ENCODE data around the gene UFSP2.
"Not testable (repeated sequence)": the region's sequence is repeated elsewhere in the genome, so short reads cannot be mapped to it uniquely, and the experiment has no call there.

Gene UFSP2

DNA sequence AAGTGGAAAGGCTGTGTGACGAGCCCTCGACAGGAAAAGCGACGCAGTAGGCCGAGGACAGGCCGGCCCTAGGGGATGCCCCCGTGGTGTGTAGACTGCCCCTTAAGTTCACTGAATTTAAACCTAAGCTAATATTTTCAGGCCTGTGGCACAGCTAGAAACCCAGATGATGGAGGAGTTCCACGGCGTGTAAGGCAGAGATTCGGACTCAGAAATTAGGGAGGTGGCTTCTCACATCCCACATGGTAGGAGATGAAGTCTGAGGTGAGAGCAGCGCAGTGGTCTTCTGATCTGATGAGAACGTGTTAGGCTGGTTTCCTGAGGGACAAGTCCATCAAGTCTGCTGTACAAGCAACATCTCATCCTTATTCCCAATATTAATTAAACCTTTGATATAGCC, 37.8 kb downstream of the UFSP2 start:
- no peak overlapping the region for H3K27ac ChIP-seq
- DNase-seq (ENCODE audit: low read depth, low spot score): no peak

DNA sequence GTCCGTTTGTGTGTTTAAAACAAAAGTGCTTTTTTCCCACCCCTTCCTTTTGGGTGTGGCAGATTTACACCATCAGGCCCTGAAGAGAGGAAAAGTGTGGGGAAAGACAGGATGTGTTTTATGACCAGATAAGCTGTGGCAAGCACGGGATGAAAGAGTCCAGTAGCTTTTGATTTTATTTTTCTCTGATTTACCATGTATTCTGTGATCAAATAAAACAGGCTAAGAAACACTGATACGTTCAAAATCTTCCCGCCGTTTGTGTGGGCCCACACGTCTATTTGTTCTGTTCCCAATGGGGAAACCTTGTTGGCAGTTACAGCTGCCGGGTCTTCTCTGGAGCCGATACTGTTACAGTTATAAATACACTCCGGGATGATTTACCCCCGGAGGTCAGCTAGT, 40.8 kb downstream of the UFSP2 start:
- H3K27ac ChIP-seq: no peak overlapping the region

DNA sequence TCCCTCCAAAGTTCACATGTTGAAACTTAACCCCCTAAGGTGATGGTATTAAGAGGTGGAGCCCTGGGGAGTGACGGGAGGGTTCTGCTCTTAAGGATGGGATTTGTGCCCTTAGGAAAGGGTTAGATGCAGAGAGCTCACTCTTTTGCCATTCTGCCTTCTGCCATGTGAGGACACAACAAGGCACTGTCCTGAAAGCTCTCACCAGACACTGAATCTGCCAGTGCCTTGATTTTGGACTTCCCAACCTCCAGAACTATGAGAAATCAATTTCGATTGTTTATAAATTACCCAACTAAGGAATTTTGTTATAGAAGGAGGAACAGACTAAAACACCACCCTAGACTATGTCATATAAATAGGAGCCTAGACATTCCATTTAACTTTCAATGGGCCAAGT, 41.7 kb downstream of the UFSP2 start:
- DNase-seq (ENCODE audit: low read depth, low spot score): no peak
- H3K27ac ChIP-seq: peak overlapping the region; percentile 4

More for the DNA sequence above, 40.8 kb downstream of the UFSP2 start:
- no peak for DNase-seq (ENCODE audit: low read depth, low spot score)

DNA sequence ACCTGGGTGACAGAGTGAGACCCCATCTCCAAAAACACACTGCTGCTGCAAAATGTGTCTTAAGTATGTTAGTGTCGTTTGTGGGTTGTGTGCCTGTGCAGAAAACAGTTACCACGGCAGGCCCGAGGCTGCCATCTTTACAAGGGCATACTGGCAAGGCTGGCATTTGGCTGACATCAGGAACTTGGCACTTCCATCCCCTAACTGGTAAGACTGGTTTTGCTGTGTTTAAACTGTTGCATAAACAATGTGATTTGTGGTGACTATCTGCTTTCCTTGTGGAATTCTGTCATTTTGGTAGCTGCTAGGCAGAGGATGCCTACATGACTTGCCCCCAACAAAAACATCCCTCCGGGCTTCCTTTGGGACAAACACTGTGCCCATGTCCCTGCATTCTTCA, 42.3 kb downstream of the UFSP2 start:
- H3K27ac ChIP-seq: peak overlapping the region; percentile 4
- peak; percentile 65 for DNase-seq (ENCODE audit: low read depth, low spot score)

GRCh38 chr4:185382754-185383153, 43.0 kb downstream of the UFSP2 start:
- no peak overlapping the region for H3K27ac ChIP-seq
- DNase-seq (ENCODE audit: low read depth, low spot score): no peak

- DNase-seq (ENCODE audit: low read depth, low spot score): no peak
- H3K27ac ChIP-seq: no peak overlapping the region
Observed at GRCh38 chr4:185381288-185382196, 44.2 kb downstream of the UFSP2 start.

DNA sequence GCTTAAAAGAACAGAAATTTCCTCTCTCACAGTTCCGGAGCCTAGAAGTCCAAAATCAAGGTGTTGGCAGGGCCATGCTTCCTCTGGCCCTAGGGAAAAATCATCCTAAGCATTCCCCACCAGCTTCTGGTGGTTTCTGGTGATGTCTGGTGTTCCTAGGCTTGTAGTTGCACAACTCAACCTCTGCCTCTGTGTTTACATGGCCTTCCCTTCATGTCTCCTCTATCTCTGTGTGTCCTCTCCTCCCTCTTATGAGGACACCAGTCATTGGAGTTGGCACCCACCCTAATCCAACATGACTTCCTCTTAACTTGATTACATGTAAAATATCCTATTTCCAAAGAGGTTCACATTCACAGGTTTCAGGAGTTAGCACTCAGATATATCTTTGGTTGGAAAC, 45.4 kb downstream of the UFSP2 start:
- H3K27ac ChIP-seq: peak overlapping the region; percentile 31
- DNase-seq (ENCODE audit: low read depth, low spot score): no peak

DNA sequence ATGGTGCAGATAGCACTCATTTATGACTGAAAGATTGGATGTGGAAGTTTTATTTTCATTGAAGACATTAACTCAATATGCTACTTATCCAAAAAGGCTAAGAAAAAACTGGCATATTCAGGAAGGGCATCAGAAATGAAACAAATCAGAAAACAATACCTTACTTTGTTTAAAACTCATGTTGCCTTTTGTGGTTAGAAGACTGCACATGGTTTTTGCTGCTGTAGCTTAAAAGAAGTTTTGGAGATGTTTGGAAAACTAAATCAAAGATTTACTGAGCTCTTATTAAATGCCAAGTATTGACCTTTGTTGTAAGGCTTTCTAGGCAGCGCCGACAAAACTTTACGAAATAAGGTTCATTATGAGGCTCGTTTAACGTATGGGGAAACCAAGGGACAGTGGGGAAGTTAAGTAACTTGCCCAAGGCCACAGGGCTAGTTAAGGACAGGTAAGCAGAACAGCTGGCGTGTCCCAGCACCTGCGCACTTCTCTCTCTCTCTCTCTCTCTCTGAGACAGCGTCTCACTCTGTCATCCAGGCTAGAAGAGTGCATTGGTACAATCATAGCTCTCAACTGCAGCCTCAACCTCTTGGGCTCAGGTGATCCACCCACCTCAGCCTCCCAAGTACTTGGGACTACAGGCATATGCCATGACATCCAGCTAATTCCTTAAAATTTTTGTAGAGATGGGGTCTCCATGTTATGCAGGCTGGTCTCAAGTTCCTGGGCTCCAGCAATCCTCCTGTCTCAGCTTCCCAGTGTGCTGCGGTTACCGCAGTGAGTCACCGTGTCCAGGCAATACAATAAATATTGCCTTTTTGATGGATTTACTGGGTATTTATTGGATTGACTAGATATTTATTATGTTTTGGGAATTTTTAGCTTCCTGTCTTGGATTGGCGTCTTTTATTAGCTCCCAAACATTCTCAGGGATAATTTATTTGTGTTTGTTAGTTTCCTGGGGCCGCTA, 46.2 kb downstream of the UFSP2 start:
- peak overlapping the region; percentile 31 for H3K27ac ChIP-seq
- no peak for DNase-seq (ENCODE audit: low read depth, low spot score)

DNA sequence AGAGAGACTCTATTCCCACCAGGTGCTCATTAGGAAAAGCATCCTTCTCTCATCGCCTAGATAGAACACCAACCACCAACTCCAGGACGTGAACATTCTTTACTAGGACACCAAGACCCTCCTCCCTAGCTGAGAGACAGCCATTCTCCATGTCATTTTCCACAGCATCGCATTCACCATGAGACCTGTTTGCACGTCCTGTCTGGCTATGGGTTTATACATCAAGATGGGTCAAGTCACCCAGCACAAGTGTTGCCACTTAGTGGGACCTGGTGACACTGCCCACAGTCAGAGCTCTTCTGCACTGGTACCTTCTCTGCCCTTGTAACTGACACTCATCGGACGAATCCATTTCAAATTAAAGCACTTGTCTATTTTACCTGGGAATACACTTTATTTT, 47.5 kb downstream of the UFSP2 start:
- no peak overlapping the region for H3K27ac ChIP-seq
- no peak for DNase-seq (ENCODE audit: low read depth, low spot score)

- no peak overlapping the region for H3K27ac ChIP-seq
Observed at GRCh38 chr4:185374573-185374972, 51.2 kb downstream of the UFSP2 start.

GRCh38 chr4:185374027-185374426, 51.7 kb downstream of the UFSP2 start:
- no peak overlapping the region for H3K27ac ChIP-seq
- no peak for DNase-seq (ENCODE audit: low read depth, low spot score)

More at GRCh38 chr4:185374573-185374972, 51.2 kb downstream of the UFSP2 start:
- no peak for DNase-seq (ENCODE audit: low read depth, low spot score)

DNA sequence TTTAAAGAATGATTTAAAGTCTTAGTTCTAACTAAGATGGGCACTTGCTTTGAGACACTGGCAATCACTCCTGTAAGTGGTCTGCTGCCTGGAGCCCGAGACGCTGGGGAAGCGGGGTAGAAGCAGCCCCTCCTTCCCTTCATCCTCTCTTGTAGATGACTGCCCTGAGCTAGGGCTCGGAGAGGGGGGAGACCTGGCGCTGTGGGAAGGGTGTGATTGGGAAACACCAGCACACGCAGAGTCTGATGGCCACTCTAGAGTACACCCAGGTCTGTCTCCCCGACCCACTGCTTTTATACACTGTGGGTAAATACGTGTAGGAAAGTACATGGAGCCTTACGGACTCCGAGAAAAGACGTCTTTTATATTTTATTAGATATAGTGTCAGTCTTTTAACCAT, 54.1 kb downstream of the UFSP2 start:
- no peak for DNase-seq (ENCODE audit: low read depth, low spot score)

DNA sequence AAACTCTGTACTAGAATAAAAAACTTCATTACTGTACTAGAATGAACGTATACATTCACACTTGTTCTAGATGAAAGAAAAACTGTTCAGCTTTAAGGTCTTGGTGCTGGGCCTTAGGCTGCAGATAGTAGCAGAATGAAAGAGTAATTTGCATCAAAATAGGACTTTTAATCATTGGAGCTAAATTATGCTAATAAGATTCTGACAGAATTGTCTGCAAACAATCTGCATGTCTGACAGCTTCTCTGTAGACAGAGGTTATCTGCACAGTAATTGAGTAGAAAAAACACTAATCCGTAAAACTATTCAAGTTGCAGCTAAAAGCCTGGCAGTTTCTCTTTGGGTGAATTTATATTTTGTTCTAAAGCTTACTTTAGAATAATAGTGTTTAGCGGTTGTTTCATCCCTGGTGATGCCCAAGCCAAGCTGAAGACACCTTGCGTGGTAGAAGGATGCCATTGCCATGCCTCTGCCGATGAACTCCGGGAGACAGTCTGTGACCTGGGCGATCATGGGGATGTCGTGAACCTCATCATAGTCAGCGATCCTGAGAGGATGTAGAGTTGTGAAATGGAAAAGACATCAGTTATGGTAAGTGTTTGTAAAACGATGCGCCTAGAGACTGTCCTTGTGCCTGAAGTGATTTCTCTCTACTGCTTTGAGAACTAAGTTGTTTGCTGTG, 55.4 kb downstream of the UFSP2 start:
- H3K27ac ChIP-seq: no peak overlapping the region
- DNase-seq (ENCODE audit: low read depth, low spot score): no peak

More for the DNA sequence above, 54.1 kb downstream of the UFSP2 start:
- H3K27ac ChIP-seq: no peak overlapping the region

DNA sequence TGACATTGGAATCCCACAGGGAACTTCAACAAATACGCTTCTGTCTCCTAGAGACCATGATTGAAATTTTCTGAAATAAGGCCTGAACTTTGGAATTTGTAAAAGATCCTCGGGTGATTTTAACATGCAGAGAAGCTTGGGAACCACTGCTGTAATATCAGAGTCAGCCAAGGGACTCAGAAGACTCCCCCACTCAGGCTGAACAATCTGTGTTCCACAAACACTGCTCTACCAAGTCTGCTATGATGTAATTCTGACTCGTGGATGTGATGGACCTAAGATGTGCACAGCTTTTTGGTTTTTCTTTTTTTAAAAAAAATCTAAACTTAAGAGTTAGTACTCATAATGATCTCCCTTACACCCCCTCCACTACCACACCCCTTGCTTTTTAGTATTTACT, 56.0 kb downstream of the UFSP2 start:
- no peak overlapping the region for H3K27ac ChIP-seq
- DNase-seq (ENCODE audit: low read depth, low spot score): no peak

DNA sequence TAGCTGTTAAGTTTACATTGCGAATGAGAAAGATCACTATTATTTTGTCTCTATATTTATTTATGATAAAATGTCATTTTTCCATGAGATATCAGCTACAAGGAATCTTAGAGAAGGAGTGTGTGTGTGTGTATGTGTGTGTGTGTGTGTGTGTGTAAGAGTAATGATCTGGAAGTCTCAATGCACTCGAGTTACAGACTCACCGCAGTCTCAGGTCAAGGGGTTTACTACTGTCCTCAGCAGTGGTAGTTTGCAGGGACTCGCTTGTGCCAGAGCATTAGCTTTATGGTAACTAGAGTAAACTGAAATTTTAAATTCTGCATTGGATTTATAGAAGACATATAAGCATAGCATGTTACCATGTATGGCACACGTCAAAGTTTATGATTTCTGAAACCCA, 60.9 kb downstream of the UFSP2 start:
- DNase-seq (ENCODE audit: low read depth, low spot score): no peak
- H3K27ac ChIP-seq: no peak overlapping the region

DNA sequence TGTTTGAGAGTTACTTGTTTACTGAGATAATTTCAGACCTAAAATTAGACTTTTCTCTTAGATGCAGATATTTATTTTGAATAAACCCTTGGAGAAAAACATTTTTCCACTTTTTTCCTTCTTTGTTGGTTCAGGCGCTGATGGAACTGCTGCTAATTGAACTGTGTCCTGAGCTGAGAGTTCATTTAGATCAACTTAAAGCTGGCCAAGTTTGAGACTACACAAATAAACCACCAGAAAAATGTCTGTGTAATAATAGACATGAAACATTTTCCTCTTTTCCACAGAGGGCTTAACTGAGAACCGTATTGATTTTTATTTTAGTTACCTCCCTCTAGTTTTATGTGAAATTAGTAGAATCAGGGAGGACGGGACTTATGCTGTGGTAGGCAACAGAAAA, 62.5 kb downstream of the UFSP2 start:
- DNase-seq (ENCODE audit: low read depth, low spot score): no peak
- no peak overlapping the region for H3K27ac ChIP-seq

- DNase-seq (ENCODE audit: low read depth, low spot score); H3K27ac ChIP-seq: not testable (repeated sequence)
Observed at GRCh38 chr4:185362570-185362969, 63.2 kb downstream of the UFSP2 start.

DNA sequence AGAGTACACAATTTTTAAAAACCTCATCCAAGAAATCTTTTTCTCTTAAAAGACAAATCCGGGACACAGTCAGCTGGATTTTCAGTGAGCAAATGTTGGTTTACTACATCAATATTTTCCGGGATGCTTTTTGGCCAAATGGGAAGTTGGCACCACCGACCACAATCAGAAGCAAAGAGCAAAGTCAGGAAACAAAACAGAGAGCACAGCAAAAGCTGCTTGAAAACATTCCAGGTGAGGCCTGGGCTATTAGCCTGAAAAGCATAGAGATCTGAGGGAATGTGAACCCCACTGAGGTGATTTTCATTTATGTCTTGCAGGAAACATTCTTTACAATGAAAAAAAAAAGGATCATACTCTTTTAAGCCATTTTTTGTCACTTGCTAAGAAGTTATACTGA, 63.9 kb downstream of the UFSP2 start:
- DNase-seq (ENCODE audit: low read depth, low spot score): no peak
- H3K27ac ChIP-seq: no peak overlapping the region

DNA sequence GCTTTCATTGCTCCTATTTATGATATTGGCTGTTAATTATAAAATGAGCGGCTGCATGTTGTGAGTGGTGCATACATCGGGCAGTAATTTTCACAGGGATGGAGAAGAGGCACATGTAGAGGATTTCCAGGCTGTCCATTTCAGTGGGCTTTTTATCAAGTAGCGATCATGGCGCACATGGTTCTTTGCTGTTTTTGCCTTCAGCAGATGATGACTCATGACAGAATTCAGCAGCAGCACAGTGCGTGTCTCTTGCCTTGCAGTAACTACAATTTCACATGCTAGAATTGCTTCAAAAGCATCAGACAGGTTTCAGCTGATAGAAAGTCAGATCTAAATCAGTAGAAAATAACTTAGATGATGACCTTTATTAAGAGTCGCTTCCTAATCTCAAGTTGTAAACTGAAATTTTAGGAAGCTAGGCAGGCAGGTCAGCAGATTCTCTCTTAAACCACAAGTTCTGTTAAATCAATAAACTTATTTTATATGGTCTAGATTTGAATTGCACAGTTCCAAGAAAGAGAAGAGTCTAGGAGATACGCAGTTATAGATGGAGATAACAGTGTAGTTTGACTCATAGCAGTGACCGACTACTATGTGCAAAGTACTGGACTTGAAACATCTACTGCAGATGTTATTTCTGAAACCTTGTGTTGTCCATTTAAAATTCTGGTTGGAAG, 65.9 kb downstream of the UFSP2 start:
- H3K27ac ChIP-seq: no peak overlapping the region
- DNase-seq (ENCODE audit: low read depth, low spot score): no peak

DNA sequence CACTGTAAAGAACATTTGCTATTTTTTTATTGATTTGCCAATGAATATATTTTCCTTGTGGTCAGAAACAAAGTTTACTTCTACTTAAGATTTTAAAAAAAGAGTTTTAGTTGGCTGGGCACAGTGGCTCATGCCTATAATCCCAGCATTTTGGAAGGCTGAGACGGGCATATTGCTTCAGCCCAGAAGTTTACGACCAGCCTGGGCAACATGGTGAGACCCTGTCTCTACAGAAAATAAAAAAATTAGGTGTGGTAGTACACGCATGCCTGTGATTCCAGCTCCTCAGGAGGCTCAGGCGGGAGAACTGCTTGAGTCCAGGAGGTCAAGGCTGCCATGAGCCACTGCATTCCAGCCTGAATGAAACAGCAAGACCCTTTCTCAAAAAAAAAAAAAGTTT, 66.8 kb downstream of the UFSP2 start:
- no peak for DNase-seq (ENCODE audit: low read depth, low spot score)

More for the DNA sequence above, 66.8 kb downstream of the UFSP2 start:
- H3K27ac ChIP-seq: no peak overlapping the region
